GM21360 (cell line): ENCODE results near the gene RASA3.

Experiments used
- ATAC-seq: cut with Tn5 transposase; IDR thresholded peaks from one replicate; pipeline ENCODE4 v1.9.1; 2021; ENCODE audit warnings: mild to moderate bottlenecking, moderate library complexity; ENCODE audit not compliant: unreplicated experiment

Gene RASA3

GRCh38 chr13:114011226-114011625 is 121.2 kb downstream of the RASA3 start:
- no peak for ATAC-seq

GRCh38 chr13:114010401-114011101 is 121.9 kb downstream of the RASA3 start:
- ATAC-seq: no peak

- no peak for ATAC-seq
These were observed 122.6 kb downstream of the RASA3 start for GRCh38 chr13:114009590-114010400.

- ATAC-seq: no peak
These were observed 123.3 kb downstream of the RASA3 start for GRCh38 chr13:114008964-114009589.

- no peak for ATAC-seq
These were observed 124.9 kb downstream of the RASA3 start for GRCh38 chr13:114007566-114007965.

GRCh38 chr13:114005206-114005724 is 127.2 kb downstream of the RASA3 start:
- no peak for ATAC-seq

- no peak for ATAC-seq
These were observed 127.8 kb downstream of the RASA3 start for GRCh38 chr13:114004420-114005205.

- no peak for ATAC-seq
These were observed 129.6 kb downstream of the RASA3 start for GRCh38 chr13:114002771-114003321.

- ATAC-seq: no peak
These were observed 130.3 kb downstream of the RASA3 start for GRCh38 chr13:114002009-114002544.

- no peak for ATAC-seq
These were observed 131.0 kb downstream of the RASA3 start for GRCh38 chr13:114001331-114002008.

- no peak for ATAC-seq
These were observed 132.0 kb downstream of the RASA3 start for GRCh38 chr13:114000151-114001040.

- ATAC-seq: no peak
These were observed 132.9 kb downstream of the RASA3 start for GRCh38 chr13:113999618-113999910.

GRCh38 chr13:113998781-113999617 is 133.4 kb downstream of the RASA3 start:
- no peak for ATAC-seq

GRCh38 chr13:113997845-113998751 is 134.3 kb downstream of the RASA3 start:
- no peak for ATAC-seq

- no peak for ATAC-seq
These were observed 135.3 kb downstream of the RASA3 start for GRCh38 chr13:113996912-113997745.
